Common myeloid progenitor, CD34-positive (primary cell): Measurements from ENCODE around the gene MRPS18A.
A peak's percentile ranks its signal among the peaks of the same experiment; 100 is the strongest.
"Not testable (repeated sequence)": the region's sequence is repeated elsewhere in the genome, so short reads cannot be mapped to it uniquely, and the experiment has no call there.

Experiments
- CTCF ChIA-PET: fragments of 350-600 bp; sonication (Branson Sonifier 250); formaldehyde crosslinking; loops from one replicate; lab custom pipeline; 2021; ENCODE audit warnings: antibody characterized with exemption; lab: Charles Lee
- POLR2A ChIA-PET: fragments of 350-600 bp; sonication (Branson Sonifier 250); formaldehyde crosslinking; loops from one replicate; lab custom pipeline; 2021; ENCODE audit warnings: antibody characterized with exemption; lab: Charles Lee
- DNase-seq, 3 donors: peaks; one replicate each; pipeline versions ENCODE4 v3.0.0 to v3.0.0-alpha.2; 2013
- H3K27ac ChIP-seq, 2 experiments: 1 replicate in 1 of 2; 2 replicates in 1 of 2; pipeline ENCODE4 v1.7.0; 2013; ENCODE audit warnings: inconsistent platforms in 2 of 2, low read length in 2 of 2, mild to moderate bottlenecking in 2 of 2, low read depth in 1 of 2, moderate library complexity in 1 of 2; ENCODE audit not compliant: severe bottlenecking in 2 of 2, insufficient read depth in 1 of 2, poor library complexity in 1 of 2
- H3K27me3 ChIP-seq, 5 experiments: replicated peaks in 2 of 5; 1 replicate in 3 of 5; 2 replicates in 2 of 5; pipeline versions ENCODE4 v1.6.1 to v1.7.0; 2013; ENCODE audit warnings: low read length in 4 of 5, mild to moderate bottlenecking in 2 of 5, moderate library complexity in 2 of 5, inconsistent platforms in 1 of 5; ENCODE audit not compliant: insufficient read depth in 5 of 5, control insufficient read depth in 4 of 5
- H3K36me3 ChIP-seq, 4 experiments: 1 replicate in 2 of 4; 2 replicates in 2 of 4; pipeline versions ENCODE4 v1.6.1 to v1.7.0; 2013; ENCODE audit warnings: low read length in 3 of 4, control low read depth in 1 of 4, mild to moderate bottlenecking in 1 of 4; ENCODE audit not compliant: control insufficient read depth in 4 of 4, insufficient read depth in 4 of 4
- H3K4me1 ChIP-seq, 4 experiments: 1 replicate in 3 of 4; 2 replicates in 1 of 4; pipeline versions ENCODE4 v1.6.1 to v1.7.1; 2013; ENCODE audit warnings: low read length in 3 of 4, mild to moderate bottlenecking in 3 of 4, control low read depth in 1 of 4, inconsistent platforms in 1 of 4, moderate library complexity in 1 of 4; ENCODE audit not compliant: control insufficient read depth in 4 of 4, insufficient read depth in 4 of 4; ENCODE audit errors: control extremely low read depth in 1 of 4
- H3K4me3 ChIP-seq, 7 experiments: 1 replicate in 4 of 7; 2 replicates in 3 of 7; pipeline versions ENCODE4 v1.5.1 to v1.7.0; 2013; ENCODE audit warnings: mild to moderate bottlenecking in 7 of 7, low read length in 6 of 7, moderate library complexity in 6 of 7, inconsistent platforms in 2 of 7, low read depth in 2 of 7, control low read depth in 1 of 7; ENCODE audit not compliant: insufficient read depth in 4 of 7, control insufficient read depth in 1 of 7; ENCODE audit errors: extremely low read depth in 1 of 7
- H3K9me3 ChIP-seq, 5 experiments: 1 replicate in 4 of 5; 2 replicates in 1 of 5; pipeline versions ENCODE4 v1.6.1 to v1.7.1; 2013; ENCODE audit warnings: low read length in 4 of 5, mild to moderate bottlenecking in 2 of 5, inconsistent platforms in 1 of 5, low read depth in 1 of 5, moderate library complexity in 1 of 5; ENCODE audit not compliant: control insufficient read depth in 4 of 5, insufficient read depth in 2 of 5; ENCODE audit errors: control extremely low read depth in 1 of 5
- WGBS: methylation state at CpG from one replicate; pipeline ENCODE4 v1.1.5; 2013; ENCODE audit not compliant: insufficient coverage; 5-methylcytosine and 5-hydroxymethylcytosine counted together

The MRPS18A gene

DNA sequence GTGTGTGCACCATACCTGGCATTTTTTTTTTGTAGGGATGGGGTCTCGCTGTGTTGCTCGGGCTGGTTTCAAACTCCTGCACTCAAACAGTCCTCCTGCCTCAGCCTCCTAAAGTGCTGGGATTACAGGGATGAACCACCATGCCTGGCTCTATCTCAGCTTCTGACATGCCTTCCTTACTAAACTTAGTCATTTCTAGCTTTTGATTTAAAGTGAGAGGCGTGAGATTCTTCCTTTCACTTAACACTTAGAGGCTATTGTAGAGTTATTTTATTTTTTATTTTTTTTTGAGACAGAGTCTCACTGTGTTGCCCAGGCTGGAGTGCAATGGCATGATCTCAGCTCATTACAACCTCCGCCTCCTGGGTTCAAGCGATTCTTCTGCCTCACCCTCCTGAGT lies 24.6 kb downstream of the MRPS18A start:
- POLR2A ChIA-PET, H3K27me3 ChIP-seq, H3K4me3 ChIP-seq, H3K27ac ChIP-seq, H3K4me1 ChIP-seq, H3K36me3 ChIP-seq, H3K9me3 ChIP-seq, DNase-seq: not testable (repeated sequence)
- 100% methylated on average over 2 of the region's 5 CpGs for WGBS
- CTCF ChIA-PET: interaction anchor here (1.6 to 2.0 kb wide), 2 partner anchors 22 to 417 kb away, joined by 3 to 6 read pairs; no protein-coding TSS in a partner anchor

GRCh38 chr6:43658161-43658560 lies 29.4 kb downstream of the MRPS18A start:
- WGBS: 98% methylated on average over 4 of the region's 9 CpGs
- Histone ChIP-seq H3K4me3 (no peak overlapping the region), H3K9me3 (peaks cover 0 to 9% (median 0%) of the 10 kb centered on the region in 5 experiments), H3K36me3 (no peaks in the 10 kb centered on the region), H3K27ac (no peak overlapping the region), H3K4me1 (no peaks in the 10 kb centered on the region), H3K27me3 (no peaks in the 10 kb centered on the region)
- ChIA-PET CTCF (interaction anchor here (1.0 to 1.4 kb wide), 2 partner anchors 8 to 10 kb away, joined by 4 read pairs; no protein-coding TSS in a partner anchor), POLR2A (interaction anchor here (0.9 kb wide), 1 partner anchor 8 kb away, joined by 3 read pairs; no protein-coding TSS in a partner anchor)
- DNase-seq: no peak

DNA sequence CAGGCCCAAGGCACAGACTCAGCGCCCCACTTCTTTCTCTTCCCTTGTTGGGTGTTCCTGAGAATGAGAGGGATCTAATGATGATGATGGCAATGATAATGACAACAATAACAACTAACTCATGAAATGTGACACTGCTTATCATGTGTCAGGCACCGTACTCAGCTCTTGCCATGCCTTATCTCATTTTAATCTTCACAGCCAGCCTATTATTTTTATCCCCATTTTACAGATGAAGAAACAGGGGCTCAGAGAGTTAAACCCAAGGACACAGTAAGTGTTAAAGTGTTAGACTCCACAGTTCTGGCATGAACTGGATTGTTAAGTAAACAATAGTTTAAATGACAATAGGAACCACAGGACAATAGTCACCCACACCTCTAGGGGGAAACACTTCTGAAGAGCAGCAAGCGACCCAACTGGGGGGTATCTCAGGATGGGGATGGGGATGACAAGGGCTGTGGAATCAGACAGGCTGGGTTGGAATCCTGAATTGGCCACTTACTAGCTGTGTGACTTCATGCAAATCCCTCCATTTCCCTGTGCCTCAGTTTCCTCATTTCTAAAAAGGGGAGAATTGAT lies 30.3 kb downstream of the MRPS18A start:
- peaks cover 0 to 9% (median 0%) of the 10 kb centered on the region in 5 experiments for H3K9me3 ChIP-seq
- no peak for DNase-seq
- POLR2A ChIA-PET: interaction anchor here (0.9 kb wide), 1 partner anchor 8 kb away, joined by 3 read pairs; no protein-coding TSS in a partner anchor
- CTCF ChIA-PET: interaction anchor here (1.4 to 1.5 kb wide), 2 partner anchors 9 to 48 kb away, joined by 4 read pairs; no protein-coding TSS in a partner anchor
- 100% methylated on average over 1 of the region's 3 CpGs for WGBS
- no peak overlapping the region for H3K4me3 ChIP-seq
- no peaks in the 10 kb centered on the region for H3K36me3 ChIP-seq
- no peaks in the 10 kb centered on the region for H3K27me3 ChIP-seq
- no peaks in the 10 kb centered on the region for H3K4me1 ChIP-seq
- no peak overlapping the region for H3K27ac ChIP-seq

DNA sequence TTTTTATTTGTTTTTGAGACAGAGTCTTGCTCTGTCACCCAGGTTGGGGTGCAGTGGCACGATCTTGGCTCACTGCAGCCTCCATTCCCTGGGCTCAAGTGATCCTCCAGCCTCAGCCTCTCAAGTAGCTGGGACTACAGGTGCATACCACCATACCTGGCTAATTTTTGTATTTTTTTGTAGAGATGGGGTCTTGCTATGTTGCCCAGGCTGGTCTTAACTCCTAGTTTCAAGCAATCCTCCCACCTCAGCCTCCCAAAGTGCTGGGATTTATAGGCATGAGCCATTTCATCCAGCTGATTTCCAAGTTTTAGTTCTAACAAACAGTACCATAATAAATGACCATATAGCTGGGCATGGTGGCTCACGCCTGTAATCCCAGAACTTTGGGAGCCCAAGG lies 34.8 kb downstream of the MRPS18A start:
- H3K27me3 ChIP-seq, H3K9me3 ChIP-seq, DNase-seq, H3K4me1 ChIP-seq, H3K36me3 ChIP-seq, H3K4me3 ChIP-seq, POLR2A ChIA-PET, H3K27ac ChIP-seq: not testable (repeated sequence)
- CTCF ChIA-PET: interaction anchor here (1.1 to 2.3 kb wide), 2 partner anchors 13 kb away, joined by 3 to 5 read pairs; no protein-coding TSS in a partner anchor
- whole genome bisulfite sequencing: 92% methylated on average over 1 of the region's 2 CpGs

- H3K27me3 ChIP-seq: peaks cover 0 to 2% (median 0%) of the 10 kb centered on the region in 5 experiments
- ChIA-PET CTCF (interaction anchor here (0.9 to 1.9 kb wide), 3 partner anchors 11 to 71 kb away, joined by 3 to 4 read pairs (median 4); no protein-coding TSS in a partner anchor), POLR2A (no interaction called here)
- H3K27ac ChIP-seq: no peak overlapping the region
- H3K9me3 ChIP-seq: no peaks in the 10 kb centered on the region
- peaks cover 0 to 11% (median 4%) of the 10 kb centered on the region in 4 experiments for H3K4me1 ChIP-seq
- H3K36me3 ChIP-seq: no peaks in the 10 kb centered on the region
- no peak overlapping the region for H3K4me3 ChIP-seq
- WGBS: 100% methylated on average over 1 of the region's 2 CpGs
- no peak for DNase-seq
Observed at GRCh38 chr6:43648248-43648647, 39.3 kb downstream of the MRPS18A start.

- Histone ChIP-seq H3K9me3 (no peaks in the 10 kb centered on the region), H3K4me3 (no peak overlapping the region), H3K4me1 (peaks cover 0 to 11% (median 4%) of the 10 kb centered on the region in 4 experiments), H3K36me3 (peaks cover 0 to 3% (median under 1%) of the 10 kb centered on the region in 4 experiments), H3K27ac (no peak overlapping the region), H3K27me3 (peaks cover 0 to 2% (median 0%) of the 10 kb centered on the region in 5 experiments)
- ChIA-PET CTCF (interaction anchor here (0.8 to 1.9 kb wide), 4 partner anchors 11 to 71 kb away, joined by 3 to 4 read pairs (median 4); no protein-coding TSS in a partner anchor), POLR2A (no interaction called here)
- no peak for DNase-seq
- 100% methylated on average over 1 of the region's 3 CpGs for WGBS
Observed at GRCh38 chr6:43647613-43648012, 40.0 kb downstream of the MRPS18A start.

DNA sequence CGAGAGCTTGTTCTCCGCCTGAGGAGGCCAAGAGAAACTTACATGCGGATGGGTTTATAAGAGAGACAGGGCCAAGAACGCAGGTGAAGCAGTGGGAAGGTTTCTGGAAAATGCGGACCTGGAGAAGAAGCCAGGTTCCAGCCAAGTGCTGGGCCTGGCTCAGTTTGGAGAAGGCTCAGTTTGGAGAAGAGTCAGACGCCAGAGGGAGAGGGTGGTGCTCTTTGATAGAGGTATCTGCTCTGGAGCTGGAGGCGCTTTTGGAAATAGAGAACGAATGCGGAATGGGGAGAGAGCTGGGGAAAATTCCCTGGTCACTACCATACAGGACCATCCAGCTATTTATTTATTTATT lies 42.0 kb downstream of the MRPS18A start:
- peak overlapping the region in 6 of 7 experiments; percentile 32 to 87 (median 64) for H3K4me3 ChIP-seq
- no peaks in the 10 kb centered on the region for H3K27me3 ChIP-seq
- no peak for DNase-seq
- ChIA-PET POLR2A (no interaction called here), CTCF (interaction anchor here (1.1 to 3.5 kb wide), 3 partner anchors 15 to 30 kb away, joined by 3 to 21 read pairs (median 9); partner anchors contain the start of gene GTPBP2)
- no peak overlapping the region for H3K27ac ChIP-seq
- H3K36me3 ChIP-seq: peaks cover 0 to 17% (median 9%) of the 10 kb centered on the region in 4 experiments
- peaks cover 0 to 13% (median 5%) of the 10 kb centered on the region in 4 experiments for H3K4me1 ChIP-seq
- no peaks in the 10 kb centered on the region for H3K9me3 ChIP-seq
- WGBS: 9% methylated on average over 9 of the region's 9 CpGs
